GDM1 (cell line): ENCODE results near the gene FCMR.

Experiments used
- DNase-seq: peaks from one replicate; lab custom pipeline; 2025; lab: John Stamatoyannopoulos, UW

The FCMR gene

DNA sequence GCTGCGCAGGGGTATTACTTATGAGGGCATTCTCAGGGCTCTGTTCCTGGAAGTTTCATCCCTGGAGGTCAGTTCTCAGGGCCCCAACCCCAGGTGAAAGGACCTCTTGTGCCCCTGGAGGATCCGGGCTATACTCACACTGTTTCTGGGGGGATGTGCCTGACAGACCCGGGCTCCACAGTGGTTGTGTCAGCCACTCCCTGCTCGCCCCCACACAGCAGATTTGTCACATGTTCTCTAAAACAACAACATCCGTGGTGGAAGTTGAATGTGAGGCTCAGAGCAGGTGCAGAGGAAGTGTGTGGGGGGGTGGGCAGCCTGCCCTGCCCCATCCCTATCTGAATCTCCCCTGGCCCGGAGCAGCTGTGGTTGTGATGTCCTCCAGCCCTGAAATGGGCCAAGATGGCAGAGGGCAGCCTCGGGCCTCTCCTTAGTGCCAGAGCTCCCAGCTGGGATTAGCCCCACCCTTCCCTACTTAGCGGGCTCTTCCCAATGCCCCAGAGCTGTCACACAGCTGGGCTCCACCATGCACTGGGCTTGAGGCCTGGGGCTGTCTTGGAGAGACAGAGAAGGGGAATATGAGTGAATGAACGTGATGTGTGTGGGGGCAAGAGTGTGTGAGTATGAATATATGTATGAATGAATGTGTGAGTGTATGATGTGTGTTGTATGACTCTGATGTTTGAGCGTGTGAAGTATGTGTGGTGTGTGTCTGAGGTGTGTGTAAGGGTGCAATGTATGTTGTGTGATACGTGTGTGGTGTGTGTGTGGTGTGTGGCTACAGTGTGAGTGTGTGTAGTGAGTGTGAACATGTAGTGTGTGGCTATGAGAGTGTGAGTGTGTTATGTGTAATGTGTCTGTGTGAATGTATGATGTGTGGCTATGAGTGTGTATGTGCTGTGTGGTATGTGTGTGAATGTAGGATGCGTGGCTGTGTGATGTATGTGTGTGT, 1.5 kb upstream of the FCMR start:
- peak; percentile 26 for DNase-seq

GRCh38 chr1:206922524-206922923, 783 bp upstream of the FCMR start:
- no peak for DNase-seq

DNA sequence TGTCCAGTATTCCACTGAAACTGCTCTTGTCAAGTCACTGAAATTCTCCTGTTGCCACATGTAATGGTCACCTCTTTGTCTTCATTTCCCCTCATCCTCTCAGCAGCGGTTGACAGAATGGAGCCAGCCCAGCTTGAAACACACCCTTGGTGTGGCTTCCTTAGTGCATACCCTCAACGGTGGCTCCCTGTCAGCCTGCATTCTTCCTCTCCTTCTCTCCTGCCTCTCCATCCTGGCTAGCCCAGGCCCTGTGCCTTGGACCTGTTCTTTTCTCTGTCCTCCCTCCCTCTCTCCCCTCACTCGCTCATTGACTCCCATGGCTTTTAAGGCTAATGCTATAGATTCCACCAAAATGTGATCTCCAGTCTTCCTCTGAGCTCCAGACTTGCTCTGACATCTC, 3.7 kb downstream of the FCMR start:
- DNase-seq: no peak

GRCh38 chr1:206916000-206916709, 5.6 kb downstream of the FCMR start:
- no peak for DNase-seq

- no peak for DNase-seq
These were observed 6.6 kb downstream of the FCMR start for GRCh38 chr1:206915030-206915735.

- DNase-seq: no peak
These were observed 7.8 kb downstream of the FCMR start for GRCh38 chr1:206913766-206914537.

- peak; percentile 62 for DNase-seq
These were observed 9.2 kb downstream of the FCMR start for GRCh38 chr1:206912445-206913095.

DNA sequence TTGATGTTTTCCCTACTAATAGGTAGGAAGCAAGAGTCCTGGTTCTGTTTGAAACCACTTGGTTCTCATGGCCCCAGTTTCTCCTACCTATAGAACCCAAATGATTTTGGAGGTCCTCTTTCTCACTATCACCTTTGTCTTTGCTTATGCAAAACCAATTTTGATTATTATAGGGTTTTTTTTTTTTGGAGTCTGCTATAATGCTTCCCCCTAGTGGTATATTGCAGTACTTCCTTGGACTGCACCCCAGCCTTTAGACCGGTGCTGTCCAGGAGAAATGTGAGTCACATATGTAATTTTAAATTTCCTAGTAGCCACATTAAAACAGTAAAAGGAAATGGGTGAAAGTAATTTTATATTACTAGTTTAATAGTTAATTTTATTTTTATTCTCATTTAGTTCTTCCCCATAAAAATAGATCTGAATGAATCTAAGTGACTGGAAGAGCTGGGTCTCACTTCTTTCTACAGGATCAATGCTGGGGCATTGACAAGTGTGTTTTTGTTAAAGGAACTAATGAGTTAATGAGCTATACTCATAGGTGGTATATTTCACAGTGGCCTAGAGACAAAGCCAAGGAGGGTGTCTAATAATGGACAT, 10.6 kb downstream of the FCMR start:
- DNase-seq: no peak

GRCh38 chr1:206909883-206910318, 11.8 kb downstream of the FCMR start:
- DNase-seq: no peak

- DNase-seq: no peak
These were observed 12.4 kb downstream of the FCMR start for GRCh38 chr1:206909161-206909882.

GRCh38 chr1:206908038-206908437, 13.7 kb downstream of the FCMR start:
- DNase-seq: no peak

- no peak for DNase-seq
These were observed 14.3 kb downstream of the FCMR start for GRCh38 chr1:206907304-206907991.

DNA sequence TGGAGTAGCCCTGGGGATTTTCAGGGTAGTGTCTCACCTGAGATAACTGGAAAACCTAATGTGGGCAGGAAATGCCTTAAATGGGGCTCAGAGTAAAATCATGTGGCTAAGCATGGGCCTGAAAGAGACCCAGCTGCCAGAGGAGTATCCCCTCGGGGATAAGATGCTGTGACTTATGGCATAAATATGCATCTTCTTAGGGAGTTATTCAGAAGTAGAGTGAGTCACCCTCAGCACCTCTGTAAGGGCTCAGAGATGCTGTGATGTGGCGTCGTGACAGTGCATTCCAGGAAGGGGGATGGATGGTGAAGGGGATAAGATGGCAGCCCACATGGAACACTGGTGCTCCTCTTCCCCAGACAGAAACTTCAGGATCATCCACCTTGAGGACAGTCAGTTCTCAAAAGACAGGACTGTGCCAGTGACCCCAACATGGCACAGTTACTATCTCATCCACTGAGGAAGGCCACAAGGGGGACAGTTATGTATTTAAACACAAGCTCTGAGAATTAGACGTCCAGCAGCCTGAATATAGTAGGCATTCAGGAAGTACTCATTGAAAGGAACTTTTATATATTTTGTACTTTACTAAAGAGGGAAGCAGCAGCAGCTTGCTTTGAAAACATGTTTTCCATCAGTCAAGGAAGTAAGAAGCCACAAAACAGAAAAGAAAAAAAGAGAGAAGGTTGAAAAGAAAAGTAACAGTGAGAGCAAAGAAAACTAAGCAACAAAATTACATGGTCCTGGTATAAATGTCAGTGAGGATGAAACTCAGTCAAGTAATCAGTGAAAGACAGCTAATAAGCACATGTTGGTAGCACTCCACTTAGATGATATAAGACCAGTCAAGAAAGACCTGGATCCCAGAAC, 16.2 kb downstream of the FCMR start:
- no peak for DNase-seq

- DNase-seq: no peak
These were observed 17.2 kb downstream of the FCMR start for GRCh38 chr1:206904423-206905142.

DNA sequence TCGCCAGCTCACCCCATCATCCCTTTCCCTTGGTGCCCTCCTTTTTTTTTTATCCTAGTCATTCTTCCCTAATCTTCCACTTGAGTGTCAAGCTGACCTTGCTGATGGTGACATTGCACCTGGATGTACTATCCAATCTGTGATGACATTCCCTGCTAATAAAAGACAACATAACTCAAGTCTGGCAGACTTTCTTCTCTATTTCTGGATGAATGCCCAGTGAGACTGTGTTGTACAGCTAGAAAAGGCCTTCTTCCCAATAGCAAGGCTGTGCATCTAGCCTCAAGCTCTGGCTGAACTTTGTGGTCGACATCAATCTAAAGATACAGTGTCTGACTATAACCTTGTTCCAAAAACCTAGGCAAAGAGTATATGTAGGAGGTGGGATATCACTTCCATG, 18.1 kb downstream of the FCMR start:
- DNase-seq: no peak

DNA sequence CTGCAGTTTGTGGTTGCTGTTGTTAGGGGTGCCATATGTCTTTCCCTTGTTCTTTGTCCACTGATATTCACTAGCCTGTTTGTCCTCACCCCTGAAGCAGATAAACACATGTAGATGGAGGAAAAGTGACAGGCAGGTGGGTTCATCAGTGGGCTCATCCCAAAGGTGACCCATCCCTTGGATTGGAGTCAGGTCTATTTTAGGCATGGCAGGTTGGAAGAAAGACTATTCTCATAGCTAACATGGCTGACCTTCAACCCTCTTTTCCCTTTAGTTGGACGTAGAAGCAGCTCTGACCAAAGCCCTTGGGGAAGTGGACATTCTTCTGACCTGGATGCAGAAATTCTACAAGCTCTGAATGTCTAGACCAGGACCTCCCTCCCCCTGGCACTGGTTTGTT, 19.0 kb downstream of the FCMR start:
- DNase-seq: no peak

GRCh38 chr1:206901944-206902343, 19.8 kb downstream of the FCMR start:
- no peak for DNase-seq

GRCh38 chr1:206900149-206900548, 21.6 kb downstream of the FCMR start:
- DNase-seq: no peak
